ENCODE measurements around the gene SYPL1.
A peak's percentile ranks its signal among the peaks of the same experiment; 100 is the strongest.
"Not testable (repeated sequence)": the region's sequence is repeated elsewhere in the genome, so short reads cannot be mapped to it uniquely, and the experiment has no call there.

SYPL1 gene

GRCh38 chr7:106112118-106112971 lies at the start of gene SYPL1:
Gene SYPL1 (minus strand): TSS chr7:106112312. CDS start chr7:106112208, 104 bp downstream.
- H3K9ac ChIP-seq (ENCODE audit: low read depth, low read length), result peak within 1 kb of the TSS; percentile 98
- H3K4me1 ChIP-seq (ENCODE audit: insufficient read depth, low read length), result peaks cover 21% of the 10 kb centered on the region
- H3K9me3 ChIP-seq (ENCODE audit: control insufficient read depth, insufficient read depth, low read length), result no peaks in the 10 kb centered on the region; the same call in 1 of the 2 replicates
- no peaks in the 10 kb centered on the region for H3K36me3 ChIP-seq (ENCODE audit: insufficient read depth, low read length)

- Histone ChIP-seq H3K36me3 (ENCODE audit: insufficient read depth, low read length) (no peaks in the 10 kb centered on the region), H3K4me1 (ENCODE audit: insufficient read depth, low read length) (peaks cover 7% of the 10 kb centered on the region), H3K9me3 (ENCODE audit: control insufficient read depth, insufficient read depth, low read length) (no peaks in the 10 kb centered on the region), H3K9ac (ENCODE audit: low read depth, low read length) (no peak overlapping the region)
Measured at GRCh38 chr7:106155027-106155426, 42.9 kb upstream of the SYPL1 start.

- H3K36me3 ChIP-seq (ENCODE audit: insufficient read depth, low read length), result no peaks in the 10 kb centered on the region
- peaks cover 7% of the 10 kb centered on the region for H3K4me1 ChIP-seq (ENCODE audit: insufficient read depth, low read length)
- no peaks in the 10 kb centered on the region for H3K9me3 ChIP-seq (ENCODE audit: control insufficient read depth, insufficient read depth, low read length)
- H3K9ac ChIP-seq (ENCODE audit: low read depth, low read length), result no peak overlapping the region
Measured at GRCh38 chr7:106153891-106154449, 41.9 kb upstream of the SYPL1 start.

GRCh38 chr7:106152313-106152665 lies 40.2 kb upstream of the SYPL1 start:
- H3K4me1 ChIP-seq (ENCODE audit: insufficient read depth, low read length), result peaks cover 7% of the 10 kb centered on the region
- no peak overlapping the region for H3K9ac ChIP-seq (ENCODE audit: low read depth, low read length)
- no peaks in the 10 kb centered on the region for H3K9me3 ChIP-seq (ENCODE audit: control insufficient read depth, insufficient read depth, low read length)

GRCh38 chr7:106151459-106152312 lies 39.6 kb upstream of the SYPL1 start:
- H3K4me1 ChIP-seq (ENCODE audit: insufficient read depth, low read length), result peaks cover 7% of the 10 kb centered on the region
- no peaks in the 10 kb centered on the region for H3K9me3 ChIP-seq (ENCODE audit: control insufficient read depth, insufficient read depth, low read length)
- no peaks in the 10 kb centered on the region for H3K36me3 ChIP-seq (ENCODE audit: insufficient read depth, low read length)
- no peak overlapping the region for H3K9ac ChIP-seq (ENCODE audit: low read depth, low read length)

More at GRCh38 chr7:106152313-106152665, 40.2 kb upstream of the SYPL1 start:
- no peaks in the 10 kb centered on the region for H3K36me3 ChIP-seq (ENCODE audit: insufficient read depth, low read length)

GRCh38 chr7:106143711-106144337 lies 31.7 kb upstream of the SYPL1 start:
- no peaks in the 10 kb centered on the region for H3K36me3 ChIP-seq (ENCODE audit: insufficient read depth, low read length)
- H3K9ac ChIP-seq (ENCODE audit: low read depth, low read length), result no peak overlapping the region
- H3K4me1 ChIP-seq (ENCODE audit: insufficient read depth, low read length), result no peaks in the 10 kb centered on the region
- no peaks in the 10 kb centered on the region for H3K9me3 ChIP-seq (ENCODE audit: control insufficient read depth, insufficient read depth, low read length)

- Histone ChIP-seq H3K36me3 (ENCODE audit: insufficient read depth, low read length) (no peaks in the 10 kb centered on the region), H3K9me3 (ENCODE audit: control insufficient read depth, insufficient read depth, low read length) (no peaks in the 10 kb centered on the region), H3K4me1 (ENCODE audit: insufficient read depth, low read length) (0 out of 2 replicates have a peak, but pooled peaks cover 3% of the 10 kb centered on the region), H3K9ac (ENCODE audit: low read depth, low read length) (no peak overlapping the region)
Measured at GRCh38 chr7:106142136-106142535, 30.0 kb upstream of the SYPL1 start.

GRCh38 chr7:106140406-106141173 lies 28.5 kb upstream of the SYPL1 start:
- H3K9me3 ChIP-seq (ENCODE audit: control insufficient read depth, insufficient read depth, low read length), result no peaks in the 10 kb centered on the region
- 0 out of 2 replicates have a peak, but pooled peaks cover 3% of the 10 kb centered on the region for H3K4me1 ChIP-seq (ENCODE audit: insufficient read depth, low read length)

GRCh38 chr7:106139265-106140251 lies 27.4 kb upstream of the SYPL1 start:
- Histone ChIP-seq H3K9ac (ENCODE audit: low read depth, low read length) (no peak overlapping the region), H3K36me3 (ENCODE audit: insufficient read depth, low read length) (no peaks in the 10 kb centered on the region), H3K9me3 (ENCODE audit: control insufficient read depth, insufficient read depth, low read length) (no peaks in the 10 kb centered on the region), H3K4me1 (ENCODE audit: insufficient read depth, low read length) (0 out of 2 replicates have a peak, but pooled peaks cover 3% of the 10 kb centered on the region)

More at GRCh38 chr7:106140406-106141173, 28.5 kb upstream of the SYPL1 start:
- no peaks in the 10 kb centered on the region for H3K36me3 ChIP-seq (ENCODE audit: insufficient read depth, low read length)
- no peak overlapping the region for H3K9ac ChIP-seq (ENCODE audit: low read depth, low read length)

- Histone ChIP-seq H3K9me3 (ENCODE audit: control insufficient read depth, insufficient read depth, low read length) (no peaks in the 10 kb centered on the region), H3K4me1 (ENCODE audit: insufficient read depth, low read length) (0 out of 2 replicates have a peak, but pooled peaks cover 3% of the 10 kb centered on the region), H3K36me3 (ENCODE audit: insufficient read depth, low read length) (no peaks in the 10 kb centered on the region), H3K9ac (ENCODE audit: low read depth, low read length) (no peak overlapping the region)
Measured at GRCh38 chr7:106138776-106139175, 26.7 kb upstream of the SYPL1 start.

- not testable (repeated sequence) for H3K4me1 ChIP-seq (ENCODE audit: insufficient read depth, low read length); H3K9ac ChIP-seq (ENCODE audit: low read depth, low read length); H3K36me3 ChIP-seq (ENCODE audit: insufficient read depth, low read length); H3K9me3 ChIP-seq (ENCODE audit: control insufficient read depth, insufficient read depth, low read length)
Measured at GRCh38 chr7:106138181-106138580, 26.1 kb upstream of the SYPL1 start.

- Histone ChIP-seq H3K9me3 (ENCODE audit: control insufficient read depth, insufficient read depth, low read length) (no peaks in the 10 kb centered on the region), H3K9ac (ENCODE audit: low read depth, low read length) (no peak overlapping the region), H3K4me1 (ENCODE audit: insufficient read depth, low read length) (peaks cover 7% of the 10 kb centered on the region; the same call in 1 of the 2 replicates), H3K36me3 (ENCODE audit: insufficient read depth, low read length) (no peaks in the 10 kb centered on the region)
Measured at GRCh38 chr7:106134241-106134640, 22.1 kb upstream of the SYPL1 start.
